GM19372 (cell line): ENCODE results near the gene SPECC1L.

Experiments used
- ATAC-seq: cut with Tn5 transposase; IDR thresholded peaks from one replicate; pipeline ENCODE4 v1.9.1; 2021; ENCODE audit warnings: mild to moderate bottlenecking, low read depth, moderate library complexity; ENCODE audit not compliant: unreplicated experiment

SPECC1L gene

DNA sequence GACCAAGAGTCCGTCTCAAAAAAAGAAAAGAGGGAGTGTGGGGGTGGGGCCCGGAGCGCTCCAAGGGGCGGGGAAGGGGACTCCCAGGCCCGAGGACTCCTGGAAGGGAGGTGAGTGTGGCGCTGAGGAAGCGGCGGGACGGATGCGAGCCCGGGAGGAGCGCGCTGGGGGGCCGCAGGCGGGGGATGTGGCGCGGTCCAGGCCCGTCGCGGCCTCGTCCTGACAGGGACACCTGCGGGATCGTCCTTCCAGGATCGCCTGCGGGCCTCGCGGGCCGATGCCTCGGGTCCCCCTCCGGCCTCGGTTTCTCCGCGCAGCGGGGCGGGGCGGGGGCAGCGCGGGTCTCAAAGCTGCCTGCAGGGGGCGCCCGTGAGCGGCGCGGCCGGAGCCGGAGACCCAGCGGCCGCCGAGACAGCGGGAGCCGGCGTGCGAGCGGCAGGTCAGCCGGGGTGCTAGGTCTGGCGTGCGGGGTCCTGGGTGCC is 152.9 kb downstream of the SPECC1L start:
- ATAC-seq: no peak

DNA sequence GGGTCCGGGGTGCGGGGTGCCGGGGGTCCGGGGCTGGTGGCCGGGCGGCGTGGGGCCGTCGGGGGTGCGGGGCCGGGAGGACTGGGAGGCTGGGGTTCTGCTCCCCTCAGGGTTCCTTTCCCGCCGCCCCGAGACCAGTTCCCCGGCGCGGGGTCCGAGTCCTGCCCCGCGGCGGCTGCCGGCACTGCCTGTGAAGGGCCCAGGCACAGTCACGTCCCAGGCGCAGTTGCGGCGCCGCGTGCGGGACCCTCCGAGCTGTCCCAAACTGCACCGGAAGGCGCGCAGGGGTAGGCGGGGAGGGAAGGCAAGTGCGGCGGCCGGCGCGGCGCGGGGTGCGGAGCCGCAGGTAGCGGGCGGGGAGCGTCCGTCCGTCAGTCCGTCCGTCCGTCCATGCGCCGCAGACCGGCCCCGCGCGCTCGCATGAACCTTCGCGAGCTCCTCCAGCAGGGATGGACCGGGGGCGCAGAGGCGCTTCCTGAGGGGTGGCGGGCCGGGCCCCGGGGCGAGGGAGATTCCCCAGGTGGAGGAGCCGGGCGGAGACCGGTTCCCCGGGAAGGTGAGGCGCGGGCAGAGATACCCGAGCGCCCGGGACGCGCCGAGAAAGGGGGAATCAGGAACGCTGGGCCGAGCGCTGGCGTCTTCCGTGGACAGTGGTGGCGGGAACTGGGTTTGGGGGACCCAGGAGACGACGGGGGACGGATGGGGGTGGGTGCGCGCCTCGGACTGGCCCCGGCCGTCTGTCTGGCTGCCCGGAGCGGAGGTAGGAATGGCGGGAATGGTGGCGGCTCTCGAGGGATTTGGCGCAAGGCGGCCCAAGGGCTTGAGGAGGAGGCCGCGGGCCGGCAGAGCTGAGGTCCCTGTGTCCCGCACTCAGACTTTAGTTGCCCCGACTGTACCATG is 153.6 kb downstream of the SPECC1L start:
- ATAC-seq: no peak

- no peak for ATAC-seq
These were observed 154.5 kb downstream of the SPECC1L start for GRCh38 chr22:24424901-24425775.

- ATAC-seq: no peak
These were observed 155.8 kb downstream of the SPECC1L start for GRCh38 chr22:24426436-24426835.

DNA sequence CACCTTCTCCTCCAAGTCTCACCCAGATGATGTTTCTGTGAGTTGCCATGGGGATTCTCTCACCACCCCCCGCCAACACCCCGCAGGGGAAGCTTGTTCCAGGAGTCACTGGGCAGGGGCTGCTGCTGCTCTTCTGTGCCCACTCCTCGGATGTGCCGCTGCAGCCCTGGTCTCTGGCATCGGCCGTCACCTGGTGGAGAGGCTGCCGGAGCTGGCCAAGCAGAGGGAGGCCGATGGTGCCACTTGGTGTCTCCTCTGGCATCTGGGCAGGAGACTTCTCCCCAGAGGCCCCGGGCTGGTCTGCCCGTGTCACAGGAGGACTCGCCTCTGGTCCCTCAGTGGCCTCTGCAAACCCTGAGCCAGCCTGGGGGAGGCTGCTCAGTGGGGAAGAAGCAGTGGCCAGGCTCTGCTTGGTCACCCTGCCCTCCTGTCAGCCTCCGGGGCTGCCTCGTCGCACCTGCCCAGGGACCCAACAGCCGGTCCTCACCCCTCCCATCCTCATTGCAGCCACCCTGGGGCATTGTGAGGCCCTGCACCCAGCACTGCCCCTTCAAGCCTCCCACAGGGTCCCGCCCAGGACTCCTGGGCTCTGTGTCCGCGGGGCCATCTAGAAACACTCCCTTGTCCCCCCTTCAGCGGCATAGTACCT is 156.3 kb downstream of the SPECC1L start:
- no peak for ATAC-seq

DNA sequence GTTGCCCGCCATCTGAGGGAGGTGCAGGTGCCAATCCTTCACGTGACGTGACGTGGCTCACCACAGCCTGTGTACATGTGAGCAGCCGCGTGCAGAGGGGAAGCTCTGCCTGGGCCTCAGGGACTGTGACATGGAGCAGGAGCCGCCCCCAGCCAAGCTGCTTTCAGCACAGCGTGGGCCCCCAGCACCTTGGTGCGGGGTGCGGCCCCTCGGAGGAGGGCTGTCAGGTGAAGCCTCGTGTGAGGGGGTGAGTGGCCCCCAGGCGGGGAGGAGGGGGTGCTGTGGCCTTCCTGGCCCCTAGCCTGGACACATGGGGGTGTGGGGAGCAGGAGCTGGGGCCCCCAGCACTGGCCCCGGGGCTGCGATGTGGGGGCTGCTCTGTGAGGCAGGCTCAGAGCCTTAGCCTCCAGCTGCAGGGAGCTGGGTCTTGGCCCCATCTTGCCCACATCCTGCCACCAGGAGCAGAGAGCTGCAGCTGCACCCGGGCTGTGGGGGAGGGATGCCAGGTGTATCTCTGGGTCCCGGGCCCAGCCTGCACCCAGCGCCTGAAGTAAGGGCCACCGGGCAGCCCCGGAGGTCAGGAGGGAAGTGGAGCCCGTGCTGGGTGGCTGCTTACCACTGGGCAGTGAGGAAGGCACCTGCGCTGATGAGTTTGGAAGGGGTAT is 157.0 kb downstream of the SPECC1L start, which contains the start of gene ADORA2A:
ADORA2A (plus strand) TSS at position 100 of the 665 bp plus-strand sequence. CDS start 5,806 bp downstream, outside the sequence.
- ATAC-seq: no peak

DNA sequence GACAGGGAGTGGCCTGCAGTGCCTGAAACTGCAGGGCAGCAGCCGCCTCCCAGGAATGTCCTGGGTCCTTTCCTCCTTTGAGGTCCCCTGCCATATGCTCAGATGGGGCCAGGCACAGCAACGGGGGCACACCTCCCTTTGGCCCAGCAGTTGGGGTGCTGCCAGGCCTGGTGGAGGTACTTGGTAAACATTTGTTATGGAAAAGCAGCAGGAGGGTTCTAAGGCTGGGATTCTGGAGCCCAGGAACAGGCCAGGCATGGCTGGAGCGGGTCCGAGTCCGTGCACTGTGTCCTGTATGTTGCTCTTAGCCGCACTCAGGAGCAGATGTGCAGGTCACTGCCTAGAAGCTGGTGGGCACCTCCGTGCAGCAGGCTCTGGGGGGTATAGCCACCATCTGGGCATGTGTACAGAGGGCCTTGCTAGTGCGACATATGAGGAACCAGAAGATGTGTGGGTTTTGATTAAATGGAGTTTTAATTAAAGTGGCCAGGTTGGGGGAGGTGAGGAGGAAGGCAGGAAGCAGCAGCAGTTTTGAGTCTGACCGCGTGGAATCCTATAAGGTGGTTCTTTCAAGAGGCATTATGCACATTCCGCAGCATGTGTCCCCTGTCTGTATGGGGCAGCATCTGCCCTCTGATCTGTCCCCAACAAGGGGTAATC is 158.2 kb downstream of the SPECC1L start:
- no peak for ATAC-seq

DNA sequence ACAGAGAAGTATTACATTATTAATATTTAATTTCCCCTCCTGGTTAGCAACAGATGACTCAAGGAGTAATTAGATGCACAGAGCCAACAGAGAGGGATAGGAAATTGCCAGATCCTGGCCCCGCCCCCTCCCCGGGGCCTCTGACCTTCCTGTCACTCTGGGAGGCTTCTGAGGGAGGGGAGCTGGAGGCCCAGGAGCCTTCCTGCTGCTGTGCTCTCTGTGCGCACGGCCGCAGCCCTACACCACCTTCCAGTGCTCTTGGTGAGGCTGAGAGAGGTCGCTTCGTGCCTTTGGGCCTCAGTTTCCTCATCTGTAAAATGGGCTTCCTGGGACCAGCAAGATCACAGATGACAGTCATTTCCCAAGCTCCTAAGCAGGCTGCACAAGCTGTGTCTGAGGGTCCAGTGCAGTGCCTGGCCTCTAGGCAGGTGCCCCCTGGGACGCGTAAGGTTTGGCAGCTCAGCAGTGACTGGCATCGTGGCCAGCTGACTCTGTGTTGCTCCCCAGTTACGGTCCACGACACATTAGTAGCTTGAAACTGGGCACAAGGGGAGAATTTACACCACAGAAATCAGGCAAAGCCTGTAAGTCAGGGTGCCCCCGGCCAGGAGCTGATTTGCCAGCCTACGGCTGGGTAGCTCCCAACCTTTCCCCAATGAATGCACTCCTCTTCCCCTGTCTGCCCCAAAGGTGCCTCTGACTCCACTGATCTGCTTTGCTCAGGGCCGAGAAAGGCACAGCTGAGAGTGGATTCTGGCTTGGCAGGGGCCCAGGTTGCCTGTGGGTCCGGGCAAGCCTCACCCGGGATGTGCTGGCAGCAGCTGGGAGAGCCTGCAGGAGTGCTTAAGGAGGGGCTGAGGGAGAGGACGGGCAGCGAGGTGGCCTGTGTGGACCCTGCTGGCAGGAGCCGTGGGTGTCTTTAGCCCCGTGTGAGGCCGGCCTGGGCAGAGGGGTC is 159.1 kb downstream of the SPECC1L start:
- ATAC-seq: no peak

DNA sequence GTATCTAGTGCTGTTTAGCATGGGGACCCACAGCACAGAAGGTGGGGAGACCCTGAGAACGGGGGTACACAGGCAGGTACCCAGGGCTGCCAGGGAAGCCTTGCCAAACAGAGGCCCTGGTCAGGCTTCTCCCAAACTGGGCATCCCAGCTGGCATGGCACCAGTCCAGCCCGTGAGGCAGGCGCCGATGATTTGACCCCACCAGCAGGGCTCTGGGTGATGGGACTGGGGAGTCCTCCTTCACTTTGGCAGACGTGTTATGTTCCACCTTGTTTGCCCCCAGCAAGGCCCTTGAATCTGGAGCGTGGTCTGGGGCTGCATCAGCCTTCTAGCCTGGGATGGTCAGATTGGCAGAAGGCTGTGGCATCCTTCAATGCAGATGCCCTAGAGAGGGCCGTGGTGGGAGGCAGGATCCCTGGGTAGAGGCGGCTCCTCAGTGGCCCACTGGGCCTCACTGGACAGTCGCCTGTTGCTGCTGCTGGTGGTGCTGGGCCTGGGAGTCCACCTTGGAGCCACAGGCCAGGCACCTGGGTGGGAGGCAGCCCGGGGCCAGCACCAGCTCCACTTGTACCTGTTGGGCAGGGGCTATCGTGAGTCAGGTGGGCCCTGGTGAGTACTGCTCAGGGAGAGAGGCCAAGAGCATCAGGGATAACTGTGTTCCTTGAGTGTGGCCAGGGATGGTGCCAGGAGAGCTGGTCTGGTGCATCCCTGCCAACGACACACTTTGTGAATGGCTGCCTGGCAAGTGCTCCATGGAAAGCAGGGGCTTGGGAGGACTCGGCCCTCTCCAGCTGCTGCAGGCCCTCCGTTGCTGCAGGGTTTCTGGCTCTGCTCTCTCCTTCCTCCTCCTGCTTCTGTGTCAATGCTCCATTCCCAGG is 160.0 kb downstream of the SPECC1L start:
- no peak for ATAC-seq

- no peak for ATAC-seq
These were observed 160.8 kb downstream of the SPECC1L start for GRCh38 chr22:24431309-24432034.

- ATAC-seq: no peak
These were observed 161.6 kb downstream of the SPECC1L start for GRCh38 chr22:24432059-24432853.

- ATAC-seq: no peak
These were observed 162.6 kb downstream of the SPECC1L start for GRCh38 chr22:24433001-24433827.

- peak; percentile 61 for ATAC-seq
These were observed 163.3 kb downstream of the SPECC1L start for GRCh38 chr22:24433828-24434470.

DNA sequence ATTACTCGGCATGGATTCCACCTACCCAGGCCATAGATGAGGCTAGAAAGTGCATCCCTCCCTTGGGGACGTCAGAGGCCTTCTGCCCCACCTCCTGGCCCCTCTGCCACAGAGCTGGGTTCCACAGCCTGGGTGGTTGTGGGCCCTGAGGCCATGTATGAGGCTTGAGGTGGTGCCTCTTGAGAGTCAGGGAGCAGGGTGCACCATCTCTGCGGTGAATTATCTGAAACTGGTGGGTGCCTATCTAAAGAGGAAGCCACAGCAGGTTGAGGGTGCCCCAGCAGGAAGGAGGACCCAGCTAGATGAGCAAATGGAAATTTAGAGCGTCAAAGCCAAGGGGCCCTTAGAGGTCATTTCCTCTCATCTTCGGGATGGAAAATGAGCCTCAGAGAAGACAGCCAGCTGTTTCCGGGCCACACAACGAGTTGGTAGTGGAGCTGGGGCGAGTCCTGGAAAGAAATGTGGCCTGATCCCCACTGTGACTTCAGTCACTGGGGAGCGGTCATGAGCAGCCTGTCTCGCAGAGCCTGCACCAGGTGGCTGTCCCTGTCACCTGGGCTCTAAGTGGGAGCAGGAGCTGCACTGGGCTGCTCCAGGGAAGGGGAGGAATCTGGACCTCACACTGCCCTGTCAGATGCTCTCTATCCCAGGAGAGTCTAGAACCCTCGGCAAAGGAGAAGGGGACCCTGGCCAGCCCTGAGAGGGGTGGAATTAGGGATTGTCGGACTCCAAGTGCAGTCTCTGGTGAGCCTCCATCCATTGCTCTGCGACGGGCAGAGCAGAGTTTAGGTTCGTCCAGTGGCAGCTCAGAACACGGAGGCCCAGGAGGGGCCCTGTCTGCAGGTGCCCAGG is 164.1 kb downstream of the SPECC1L start:
- ATAC-seq: peak; percentile 48
